NCI-H1930 (cell line): ENCODE data around the gene ZNF558.

Experiments used
- DNase-seq, 2 experiments: peaks; one replicate each; lab custom pipeline; 2025; lab: John Stamatoyannopoulos, UW

Gene ZNF558

GRCh38 chr19:8832132-8833021 is at the start of gene ZNF558, which contains the start of gene MBD3L1:
Gene ZNF558 (minus strand): TSS chr19:8832304. CDS start chr19:8822659, 9,645 bp downstream.
Gene MBD3L1 (plus strand): TSS chr19:8832377. CDS start chr19:8842679, 10,302 bp downstream.
- DNase-seq, result peak; percentile 85 to 89

DNA sequence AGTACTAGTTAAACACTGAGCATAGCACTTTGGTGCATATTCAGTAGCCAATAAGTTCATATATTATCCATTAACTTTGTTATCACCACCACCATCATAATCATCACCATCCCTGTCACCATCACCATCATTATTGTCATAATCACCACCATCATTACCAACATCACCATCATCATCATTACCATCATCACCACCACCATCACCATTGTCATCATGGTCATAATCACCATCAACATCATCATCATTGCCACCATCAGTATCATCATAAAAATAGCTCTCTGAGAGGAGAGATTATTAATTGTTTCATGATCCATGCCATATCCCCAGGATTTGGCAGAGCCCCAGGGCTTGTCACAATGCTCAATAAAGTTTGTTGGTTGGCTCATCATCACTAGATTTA is 49.4 kb upstream of the ZNF558 start:
- no peak for DNase-seq

GRCh38 chr19:8880868-8881488 is 48.9 kb upstream of the ZNF558 start:
- DNase-seq, result no peak

GRCh38 chr19:8877854-8878705 is 46.0 kb upstream of the ZNF558 start:
- no peak for DNase-seq

GRCh38 chr19:8866344-8866743 is 34.2 kb upstream of the ZNF558 start:
- no peak for DNase-seq

DNA sequence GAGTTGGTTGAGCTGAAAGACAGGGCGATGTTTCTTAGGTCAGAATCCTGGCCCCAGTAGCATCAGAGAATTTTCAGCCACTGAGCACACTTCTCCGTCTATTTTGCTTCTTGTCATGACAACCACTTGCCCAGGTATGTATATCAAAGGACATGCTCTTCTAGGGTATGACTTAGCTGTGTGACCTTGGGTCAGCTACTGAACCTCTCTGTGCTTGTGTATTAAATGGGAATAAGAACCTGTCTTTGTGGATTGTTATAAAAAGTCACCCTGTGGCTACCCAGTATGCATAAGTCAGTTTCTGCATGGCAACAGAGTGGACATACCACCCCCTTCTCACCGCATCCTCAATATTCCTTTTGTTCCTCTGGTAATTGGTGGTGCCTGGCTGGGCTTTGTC is 26.2 kb upstream of the ZNF558 start:
- no peak for DNase-seq

DNA sequence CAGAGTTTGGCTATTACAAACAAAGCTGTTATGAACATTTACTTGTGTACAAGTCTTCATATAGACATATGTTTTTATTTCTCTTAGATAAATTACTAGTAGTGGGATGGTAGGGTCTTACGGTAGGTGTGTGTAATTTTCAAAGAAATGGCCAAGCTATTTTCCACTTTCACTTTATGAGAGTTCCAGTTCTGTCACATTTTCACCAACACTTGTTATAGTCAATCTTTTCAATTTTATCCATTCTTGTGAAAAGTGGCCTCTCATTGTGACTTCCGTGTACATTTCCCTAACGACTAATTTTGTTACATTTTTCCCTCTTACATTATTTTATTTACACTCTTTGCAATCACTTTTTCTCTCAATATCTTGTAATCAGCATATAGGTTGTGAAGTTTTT is 18.4 kb upstream of the ZNF558 start:
- no peak for DNase-seq

- DNase-seq, result no peak
Observed at GRCh38 chr19:8849232-8849631, 17.1 kb upstream of the ZNF558 start.

DNA sequence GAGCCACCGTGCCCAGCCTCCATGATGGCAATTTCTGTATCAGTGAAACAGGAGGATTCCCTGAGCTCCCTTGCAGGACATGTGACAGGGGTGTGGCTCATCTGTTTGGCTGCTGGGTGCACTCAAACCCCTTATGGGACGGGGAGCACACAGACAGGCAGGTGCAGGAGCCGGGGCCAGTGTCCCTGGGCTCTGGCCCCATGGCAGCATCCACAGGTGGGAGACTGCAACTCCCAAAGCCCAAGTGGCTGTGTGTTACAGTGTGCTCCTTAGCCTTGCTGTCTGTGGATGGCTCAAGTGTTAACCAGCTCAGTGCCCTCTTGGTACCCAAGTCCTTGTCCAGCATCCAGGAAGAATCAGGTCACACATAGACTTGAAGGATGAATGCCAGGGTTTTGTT is 14.7 kb upstream of the ZNF558 start:
- DNase-seq, result no peak

DNA sequence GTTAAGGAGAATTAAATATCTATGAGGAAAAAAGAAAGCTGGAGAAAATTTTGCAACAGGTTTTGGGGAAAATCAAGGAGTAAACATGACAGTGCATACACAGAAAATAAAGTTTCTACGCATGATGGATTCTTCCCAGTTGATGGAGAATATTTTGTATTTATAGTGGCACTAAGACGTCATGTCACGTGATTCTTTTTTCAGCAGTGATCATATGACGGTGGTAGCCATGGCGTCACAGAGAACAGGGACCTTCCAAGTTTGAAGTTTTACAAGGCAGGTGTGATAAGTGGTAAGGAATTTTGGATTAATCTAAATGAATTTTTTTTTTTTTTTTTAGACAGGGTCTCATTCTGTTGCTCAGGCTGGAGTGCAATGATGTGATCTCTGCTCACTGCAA is 8.6 kb upstream of the ZNF558 start:
- no peak for DNase-seq

DNA sequence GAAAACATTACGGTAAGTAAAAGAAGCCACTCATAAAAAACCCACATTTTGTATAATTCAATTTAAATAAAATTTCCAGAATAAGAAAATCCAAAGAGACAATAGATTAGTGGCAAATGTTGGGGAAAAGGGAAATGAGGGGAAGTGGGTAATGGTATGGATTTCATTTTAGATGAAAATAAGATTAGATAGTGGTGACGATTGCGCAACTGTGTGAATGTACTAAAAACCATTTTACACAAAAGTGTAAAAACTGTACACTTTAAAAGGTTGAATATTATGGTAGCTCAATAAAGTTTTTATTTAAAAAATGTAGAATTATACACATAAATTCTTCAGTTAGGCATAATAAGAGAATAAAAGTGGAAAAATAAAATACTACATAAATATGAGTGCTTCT is 3.8 kb upstream of the ZNF558 start:
- no peak for DNase-seq

- no peak for DNase-seq
Observed at GRCh38 chr19:8835446-8835845, 3.3 kb upstream of the ZNF558 start.

DNA sequence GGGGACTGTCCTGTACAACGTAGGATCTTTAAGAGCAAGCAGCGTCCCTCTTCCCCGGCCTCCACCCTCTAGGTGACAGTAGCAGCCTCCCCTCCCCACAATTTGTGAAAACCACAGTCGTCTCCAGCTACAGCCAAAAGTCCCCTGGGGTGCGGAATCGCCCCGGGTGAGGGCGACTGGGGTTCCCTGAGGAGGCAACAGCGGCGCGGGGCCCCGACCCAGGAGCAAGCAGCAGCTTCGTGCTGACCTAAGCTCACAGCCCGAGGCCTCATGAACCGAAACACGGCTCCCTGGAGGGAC is 322 bp downstream of the ZNF558 start:
- DNase-seq, result no peak

DNA sequence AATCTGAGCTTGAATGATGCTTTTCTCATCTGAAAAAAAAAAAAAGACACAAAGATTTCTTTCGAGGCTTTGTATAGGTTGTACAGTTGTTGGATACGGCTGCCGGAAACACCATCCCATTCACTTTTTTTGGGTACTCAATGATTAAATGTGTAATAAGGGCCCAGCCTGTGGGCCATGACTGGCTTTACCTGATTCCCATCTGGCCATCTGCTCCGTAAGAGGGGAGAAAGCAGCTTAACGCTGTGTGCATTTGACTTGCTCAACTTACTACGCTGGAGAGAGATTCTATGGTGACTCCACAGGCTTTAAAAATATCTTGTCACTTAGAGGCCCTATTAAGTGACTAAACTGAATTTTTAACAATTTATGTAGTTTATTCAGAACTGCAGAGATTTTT is 731 bp downstream of the ZNF558 start:
- no peak for DNase-seq

DNA sequence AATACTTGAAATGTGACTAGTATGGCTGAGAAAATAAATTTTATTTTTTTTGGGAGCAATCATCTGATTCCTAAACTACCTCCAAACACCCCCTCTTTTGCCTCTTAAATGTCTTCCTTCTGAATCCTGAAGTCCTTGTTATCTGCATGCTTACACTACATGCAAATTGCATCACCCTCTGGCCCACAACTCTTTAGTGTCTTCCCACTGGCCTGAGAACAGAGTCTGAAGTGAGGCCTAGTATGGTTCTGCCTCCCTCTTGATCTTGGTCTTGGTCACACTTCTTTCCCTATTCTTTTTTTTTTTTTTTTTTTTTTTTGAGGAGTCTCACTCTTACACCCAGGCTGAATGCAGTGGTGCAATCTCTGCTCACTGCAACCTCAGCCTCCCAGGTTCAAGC is 4.8 kb downstream of the ZNF558 start:
- DNase-seq, result no peak

- no peak for DNase-seq
Observed at GRCh38 chr19:8826371-8826770, 5.7 kb downstream of the ZNF558 start.

DNA sequence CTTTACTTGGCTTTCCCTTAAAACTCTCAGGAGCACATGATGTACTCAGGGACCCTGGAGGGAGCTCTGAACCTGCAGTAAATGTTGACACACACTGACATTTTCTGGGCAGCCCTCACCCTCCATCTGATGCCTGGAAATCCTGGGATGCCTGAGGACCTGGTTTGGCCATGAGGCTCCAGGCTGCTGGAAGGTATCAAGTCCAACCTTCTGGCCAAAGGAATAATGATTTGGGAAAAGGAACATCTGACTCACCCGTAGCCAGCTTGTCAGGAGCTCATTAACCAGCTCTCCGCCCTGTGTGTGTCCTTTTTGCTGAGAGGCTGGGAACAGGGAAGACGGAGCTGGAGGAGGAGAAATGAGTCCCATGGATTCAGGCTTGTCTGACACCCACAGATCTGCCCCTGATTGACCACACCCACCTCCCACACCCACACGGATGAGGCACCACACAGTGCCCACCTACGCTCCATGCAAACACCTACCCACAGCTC is 10.3 kb downstream of the ZNF558 start:
- no peak for DNase-seq

- no peak for DNase-seq
Observed at GRCh38 chr19:8820234-8820633, 11.9 kb downstream of the ZNF558 start.

DNA sequence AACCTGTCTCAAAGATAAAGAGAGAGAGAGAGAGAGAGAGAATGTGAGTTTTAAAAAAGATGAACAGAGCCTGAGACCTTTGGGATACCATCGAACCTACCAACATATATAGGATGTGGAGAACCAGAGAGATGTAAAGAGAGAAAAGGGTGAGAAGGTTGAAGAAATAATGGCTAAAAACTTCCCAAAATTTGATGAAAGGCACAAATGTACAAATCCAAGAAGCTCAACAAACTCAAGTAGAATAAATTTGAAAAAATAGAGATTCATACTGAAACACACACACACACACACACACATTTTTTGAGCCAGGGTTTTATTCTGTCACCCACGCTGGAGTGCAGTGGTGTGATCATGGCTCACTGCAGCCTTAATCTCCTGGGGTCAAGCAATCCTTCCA is 16.3 kb downstream of the ZNF558 start:
- no peak for DNase-seq

- DNase-seq, result no peak
Observed at GRCh38 chr19:8814176-8814575, 17.9 kb downstream of the ZNF558 start.

DNA sequence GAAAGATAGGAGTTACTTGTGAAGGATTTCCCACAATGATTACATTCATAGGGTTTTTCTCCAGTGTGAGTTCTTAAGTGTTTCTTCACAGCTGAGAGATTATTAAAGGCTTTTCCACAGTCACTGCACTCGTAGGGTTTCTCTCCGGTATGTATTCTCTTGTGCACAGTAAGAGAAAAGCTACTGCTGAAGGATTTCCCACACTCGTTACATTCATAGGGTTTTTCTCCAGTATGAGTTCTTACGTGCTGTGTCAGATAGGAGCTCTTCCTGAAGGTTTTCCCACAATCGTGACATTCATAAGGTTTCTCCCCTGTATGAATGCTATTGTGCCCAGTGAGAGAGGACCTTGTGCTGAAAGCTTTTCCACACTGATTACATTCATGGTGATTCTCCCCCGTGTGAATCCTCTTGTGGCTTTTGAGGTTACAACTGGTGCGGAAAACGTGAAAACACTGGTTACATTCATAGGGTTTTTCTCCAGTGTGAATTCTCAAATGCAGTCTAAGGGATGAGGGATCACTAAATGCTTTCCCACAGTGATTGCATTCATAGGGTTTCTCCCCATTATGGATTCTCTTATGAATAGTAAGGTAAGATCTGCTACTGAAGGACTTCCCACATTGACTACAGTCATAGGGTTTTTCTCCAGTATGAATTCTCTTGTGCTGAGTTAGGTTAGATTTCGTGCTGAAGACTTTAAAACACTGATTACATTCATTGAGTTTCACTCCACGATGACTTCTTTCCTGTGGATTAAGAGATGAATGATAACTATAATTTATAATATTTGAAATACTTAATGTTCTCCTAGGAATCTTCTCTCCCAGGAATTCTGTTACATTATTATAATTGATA is 20.6 kb downstream of the ZNF558 start:
- no peak for DNase-seq

GRCh38 chr19:8806661-8807060 is 25.4 kb downstream of the ZNF558 start:
- DNase-seq, result no peak
